GM18499 (cell line): ENCODE results near the gene ANK3.

ENCODE experiments used
- ATAC-seq: cut with Tn5 transposase; IDR thresholded peaks from one replicate; pipeline ENCODE4 v1.9.1; 2021; ENCODE audit warnings: moderate number of reproducible peaks; ENCODE audit not compliant: insufficient read depth, unreplicated experiment

The ANK3 gene

DNA sequence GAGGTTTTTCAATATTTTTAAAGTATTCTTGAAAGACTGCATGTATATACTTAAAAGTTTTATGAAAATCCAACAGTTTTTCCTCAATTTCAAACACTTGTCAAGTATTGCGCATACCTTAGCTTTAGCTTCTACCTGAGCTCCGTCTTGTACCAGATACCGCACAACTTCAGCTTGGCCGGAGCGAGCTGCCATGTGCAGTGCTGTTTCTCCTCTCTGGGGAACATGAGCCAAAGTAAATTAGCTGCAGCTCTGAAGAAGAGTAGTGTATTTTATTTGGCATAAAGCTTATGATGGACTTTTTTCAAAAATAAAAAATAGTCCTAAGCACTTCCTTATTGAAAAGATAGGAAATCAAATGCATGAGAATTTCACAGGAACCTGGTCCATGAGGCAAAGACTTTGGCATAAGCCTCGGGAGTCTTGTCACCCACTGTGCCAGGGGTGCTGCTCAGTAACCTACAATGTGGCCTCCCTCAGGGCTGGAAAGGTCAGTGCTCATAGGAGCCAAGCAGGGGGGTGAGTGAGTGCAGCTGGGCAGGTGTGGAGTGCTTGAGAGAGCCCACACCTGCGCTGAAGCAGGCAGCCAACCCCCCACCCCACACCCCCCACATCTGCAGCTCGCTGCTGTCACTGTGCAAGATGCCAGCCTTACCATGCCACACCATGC is 189.5 kb downstream of the ANK3 start:
- ATAC-seq: no peak

DNA sequence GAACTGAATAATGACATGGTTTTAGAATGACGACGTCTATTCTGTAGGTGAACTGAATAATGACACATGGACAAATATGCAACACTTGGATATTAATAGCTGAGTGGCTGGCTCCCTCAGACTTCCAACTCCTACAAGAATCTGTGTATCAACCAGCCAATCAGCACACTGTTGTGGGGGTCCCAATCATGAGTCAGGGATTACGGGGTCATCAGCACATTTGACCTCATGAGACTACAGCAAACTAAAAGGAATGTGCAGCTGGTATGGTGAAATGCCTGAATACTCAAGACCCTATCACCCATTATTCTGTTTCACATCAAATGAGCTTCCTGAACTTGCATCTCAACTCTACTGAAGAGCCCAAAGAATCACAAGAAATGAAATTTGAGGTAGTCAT is 192.5 kb downstream of the ANK3 start:
- no peak for ATAC-seq

DNA sequence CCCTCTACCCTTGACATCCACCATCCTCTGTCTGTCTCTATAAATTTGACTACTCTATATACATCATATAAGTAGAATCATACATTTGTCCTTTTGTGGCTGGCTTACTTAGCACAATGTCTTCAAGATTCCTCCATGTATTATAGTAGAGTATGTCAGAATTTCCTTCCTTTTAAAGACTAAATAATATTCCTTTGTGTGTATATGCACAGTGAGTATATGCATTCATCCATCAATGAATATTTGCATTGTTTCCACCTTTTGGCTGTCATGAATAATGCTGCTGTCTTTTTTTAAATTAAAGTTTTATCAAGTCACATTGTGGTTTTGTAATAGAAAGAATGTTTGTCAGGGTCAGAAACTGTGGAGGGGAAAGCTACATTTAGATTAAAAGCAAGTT is 195.3 kb downstream of the ANK3 start:
- ATAC-seq: no peak

DNA sequence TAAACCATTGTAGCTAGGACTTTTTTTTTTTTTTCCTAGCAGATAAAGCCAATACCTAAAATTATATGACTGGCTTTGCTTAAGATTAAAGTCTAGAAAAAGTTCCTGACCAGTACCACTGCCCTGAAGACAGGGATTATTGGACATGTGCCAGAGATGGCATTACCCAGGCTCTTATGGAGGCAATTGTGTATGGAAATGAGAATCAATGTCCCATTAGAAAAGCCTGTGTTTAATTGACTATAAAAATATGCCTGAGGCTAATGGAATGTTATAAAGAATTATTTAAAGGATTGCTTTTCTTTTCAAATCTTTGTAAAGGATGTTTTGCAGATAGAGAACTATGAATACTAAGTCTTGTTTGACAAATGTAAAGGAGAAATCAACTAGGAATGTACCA is 196.7 kb downstream of the ANK3 start:
- ATAC-seq: no peak

DNA sequence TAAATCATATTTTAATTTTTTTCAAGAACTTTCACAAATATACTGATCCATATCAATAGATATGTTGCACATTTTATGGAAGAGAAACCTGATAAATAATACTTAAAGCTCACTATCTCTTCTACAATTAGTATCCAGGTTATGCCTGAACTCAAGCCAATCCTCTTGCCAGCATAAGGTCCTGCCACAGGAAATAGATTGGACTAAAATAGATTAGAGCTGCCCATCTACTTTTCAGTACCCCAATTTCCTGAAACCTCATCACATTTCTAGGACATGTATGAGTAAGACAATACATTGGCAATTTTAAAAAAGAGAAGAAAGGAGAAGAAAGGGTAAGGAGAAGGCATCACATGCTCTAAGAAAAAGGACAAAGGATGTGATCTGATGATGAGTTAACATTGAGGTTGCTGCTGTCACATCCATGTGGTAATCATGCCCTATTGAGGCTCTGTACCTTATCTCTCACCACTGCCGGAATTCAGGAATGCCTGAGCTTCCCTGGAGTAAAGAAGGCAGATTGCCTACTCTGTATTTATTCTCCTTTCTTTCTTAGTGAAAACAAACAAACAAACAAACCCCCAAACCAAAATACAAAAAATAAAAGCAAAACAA is 199.7 kb downstream of the ANK3 start:
- no peak for ATAC-seq

DNA sequence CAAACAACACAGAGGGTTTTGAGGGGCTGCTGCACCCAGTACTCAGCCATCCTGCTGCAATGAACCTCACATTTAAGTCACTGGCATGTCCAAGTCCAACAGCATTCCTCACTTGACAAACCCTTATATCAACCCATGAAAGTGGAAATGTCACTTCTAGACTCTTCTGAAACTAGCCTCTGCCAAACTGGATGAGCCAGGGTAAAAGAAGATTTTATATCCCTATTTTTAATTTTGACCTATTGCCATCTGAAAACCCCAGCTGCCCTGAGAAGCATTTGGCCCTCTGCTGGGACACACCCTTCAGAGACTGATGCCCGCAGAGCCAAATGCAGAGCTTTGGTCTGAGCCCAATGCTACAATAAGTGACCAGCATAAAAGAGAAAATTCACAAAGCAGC is 201.1 kb downstream of the ANK3 start:
- ATAC-seq: no peak

DNA sequence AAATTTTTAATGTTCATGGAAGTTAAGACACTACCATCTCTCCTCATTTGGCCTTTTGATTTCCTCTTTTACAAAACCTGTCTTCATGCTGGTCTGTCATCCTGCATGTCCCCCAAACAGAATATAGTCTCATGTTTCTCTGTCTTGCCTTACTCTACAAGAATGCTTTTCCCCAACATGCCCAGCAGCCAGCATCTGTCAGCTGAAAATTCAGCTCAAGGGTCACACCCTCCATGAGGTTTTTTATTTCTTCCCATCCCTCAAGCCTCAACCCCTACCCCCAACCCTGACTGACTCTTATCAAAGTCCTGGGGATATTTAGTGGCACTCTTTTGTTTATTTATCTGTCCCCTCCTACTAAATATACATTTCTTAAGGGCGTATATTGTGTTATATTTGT is 202.0 kb downstream of the ANK3 start:
- no peak for ATAC-seq

DNA sequence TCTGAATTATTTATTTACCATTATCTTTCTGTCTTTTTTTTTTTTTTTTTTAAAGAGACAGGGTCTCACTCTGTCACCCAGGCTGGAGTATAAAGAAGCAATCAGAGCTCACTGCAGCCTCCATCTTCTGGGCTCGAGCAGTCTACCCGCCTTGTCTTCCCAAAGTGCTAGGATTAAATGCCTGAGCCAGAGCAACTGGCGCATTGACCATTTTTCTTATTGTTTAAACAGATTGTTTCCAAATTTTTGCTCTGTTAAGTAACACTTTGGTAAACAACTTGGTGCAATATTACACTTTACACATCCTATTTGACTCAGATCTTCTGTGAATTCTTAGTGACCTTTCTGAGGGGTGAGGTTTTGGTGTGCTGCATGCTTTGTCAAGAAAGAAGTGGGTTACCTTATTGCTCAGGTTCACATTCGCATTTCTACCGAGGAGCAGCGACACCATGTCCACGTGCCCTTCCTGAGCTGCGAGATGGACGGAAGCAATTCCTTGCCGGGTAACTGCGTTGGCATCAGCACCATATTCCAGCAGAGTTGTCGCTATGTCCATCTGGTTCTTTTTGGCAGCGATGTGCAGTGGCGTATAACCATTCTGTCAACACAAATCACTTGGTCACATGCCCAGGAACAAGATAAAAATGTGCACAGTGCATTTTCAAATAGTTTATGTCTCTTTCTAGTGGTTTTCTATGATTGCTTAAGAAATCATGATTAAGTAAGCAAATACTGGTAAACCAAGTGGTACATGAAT is 203.2 kb downstream of the ANK3 start:
- no peak for ATAC-seq

DNA sequence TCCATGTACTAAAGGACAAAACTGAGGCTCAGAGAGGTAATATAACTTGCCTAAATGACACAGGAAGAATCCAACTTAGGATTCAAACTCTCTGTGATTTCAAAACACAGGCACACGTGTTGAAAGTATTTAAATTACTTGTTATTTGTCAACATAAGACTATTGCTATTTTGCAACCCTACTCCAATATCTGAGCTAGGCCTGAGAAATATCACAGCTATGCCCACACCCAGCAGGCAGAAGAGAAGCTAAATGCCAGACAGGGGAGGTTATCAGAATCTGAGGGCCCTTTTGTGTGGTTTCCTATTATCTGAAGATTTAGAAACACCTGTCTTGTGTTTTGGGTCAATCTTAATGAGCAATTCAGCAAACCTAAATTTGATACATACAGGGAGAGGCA is 204.3 kb downstream of the ANK3 start:
- ATAC-seq: no peak

DNA sequence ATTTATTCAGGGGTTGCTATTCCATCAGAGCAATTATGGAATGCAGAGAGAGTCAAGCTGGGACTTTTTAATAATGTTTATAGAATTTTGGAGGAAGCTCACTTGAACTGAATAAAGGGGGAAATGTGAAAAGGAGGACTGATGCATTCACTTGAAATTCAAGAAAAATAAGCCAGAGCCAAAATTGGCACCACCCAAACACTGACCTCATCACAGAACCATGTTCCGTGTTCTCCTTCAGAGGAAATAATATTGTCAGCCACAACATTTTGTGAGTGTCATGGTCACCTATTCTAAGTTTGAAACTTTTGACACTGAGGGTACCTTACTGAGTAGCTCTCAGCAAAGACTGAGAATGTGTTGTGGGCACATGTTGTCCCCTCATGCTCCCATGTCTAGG is 207.0 kb downstream of the ANK3 start:
- ATAC-seq: no peak

DNA sequence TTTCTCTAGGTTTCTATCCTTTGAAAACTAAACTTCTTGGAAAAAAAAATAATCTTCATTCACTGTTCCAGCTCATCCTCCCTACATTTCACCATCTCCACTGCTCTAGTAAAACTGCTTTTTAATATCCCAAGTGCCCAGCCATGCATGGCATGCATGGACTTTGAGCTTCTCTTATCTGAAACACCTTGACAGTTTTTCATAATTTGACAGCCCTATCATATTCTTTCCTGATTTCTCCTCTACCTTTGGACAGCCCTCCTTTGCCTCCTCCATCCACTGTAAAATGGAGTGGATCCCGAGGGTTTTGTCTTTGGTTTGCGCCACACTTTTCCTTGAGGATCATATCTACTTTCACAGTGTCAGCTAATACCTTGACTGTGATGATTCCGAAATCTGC is 212.8 kb downstream of the ANK3 start:
- ATAC-seq: no peak

DNA sequence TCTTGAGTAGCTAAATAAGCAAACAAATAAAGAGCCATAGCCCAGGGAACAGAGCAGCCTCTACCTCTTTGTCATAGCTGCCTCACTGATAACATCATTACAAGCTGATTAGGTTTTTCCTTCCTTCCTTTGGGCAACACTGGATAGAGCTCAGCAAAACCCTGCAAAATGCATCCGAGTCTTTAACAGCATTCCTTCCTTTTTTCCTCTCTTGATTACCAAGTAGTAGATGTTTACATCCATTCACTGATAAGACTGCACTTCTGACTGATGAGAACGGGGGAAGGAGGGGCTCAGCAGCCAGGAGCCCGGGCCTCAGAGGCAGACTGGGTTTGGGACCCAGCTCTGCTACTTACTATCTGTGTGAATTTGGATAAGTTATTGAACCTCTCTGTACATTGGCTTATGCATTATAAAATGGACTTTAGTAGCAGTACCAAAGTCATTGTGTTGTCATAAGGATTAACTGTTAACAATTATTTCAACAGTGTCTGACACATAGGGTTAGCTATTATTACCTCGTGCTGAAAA is 214.2 kb downstream of the ANK3 start:
- no peak for ATAC-seq

DNA sequence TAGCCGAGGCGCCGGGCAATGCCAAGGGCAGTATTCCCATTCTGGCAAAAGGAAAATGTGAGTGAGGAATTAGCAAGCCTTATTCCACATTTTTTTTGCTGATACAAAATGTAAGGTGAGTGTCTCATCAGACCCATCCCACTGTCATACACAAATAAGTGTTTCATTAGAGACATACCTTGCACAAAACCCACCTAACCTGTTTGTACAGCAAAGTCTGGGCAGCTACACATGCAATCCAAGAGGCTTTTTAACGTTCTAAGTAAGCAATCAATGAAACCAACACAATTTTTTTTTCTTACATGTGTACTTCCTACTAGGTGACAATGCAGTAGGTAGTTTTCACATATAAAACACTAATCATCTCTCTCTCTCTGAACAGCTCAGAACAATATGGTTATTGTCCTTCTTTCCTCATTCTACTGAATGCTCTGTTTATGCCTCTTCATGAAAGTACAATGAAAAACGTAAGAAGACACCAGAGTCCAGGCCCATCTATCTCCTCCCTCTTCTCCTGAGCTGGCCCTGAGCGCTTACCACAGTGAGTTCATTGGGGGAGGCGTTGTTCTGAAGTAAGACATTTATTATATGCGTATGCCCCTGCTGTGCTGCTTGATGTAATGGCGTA is 217.2 kb downstream of the ANK3 start:
- ATAC-seq: no peak

DNA sequence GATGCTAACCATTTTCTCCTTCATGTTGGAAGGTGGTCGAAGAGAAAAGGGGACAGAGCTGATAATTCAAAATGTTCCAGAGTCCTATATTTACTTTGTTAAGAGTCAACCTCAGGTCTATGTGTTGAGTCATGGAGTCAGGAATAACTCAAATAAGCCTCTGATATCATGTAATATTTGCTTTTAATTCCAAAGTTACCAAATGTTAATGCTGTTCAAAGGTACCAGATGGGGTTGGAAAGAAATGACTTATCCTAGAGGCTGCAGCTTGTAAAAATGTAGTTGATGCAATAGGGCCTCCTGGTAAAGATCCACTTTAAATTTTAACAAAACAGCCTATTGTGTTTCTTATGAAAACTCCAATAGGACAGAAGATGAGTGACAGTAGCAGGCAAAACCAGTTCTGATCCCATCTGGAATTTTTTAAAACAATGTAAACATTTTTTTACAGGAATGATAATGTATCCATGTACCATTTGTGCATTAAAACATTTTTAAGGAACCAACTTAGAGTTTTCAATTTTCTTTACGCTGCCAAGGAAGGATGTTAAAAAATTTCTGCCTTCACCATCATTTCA is 218.2 kb downstream of the ANK3 start:
- ATAC-seq: no peak

DNA sequence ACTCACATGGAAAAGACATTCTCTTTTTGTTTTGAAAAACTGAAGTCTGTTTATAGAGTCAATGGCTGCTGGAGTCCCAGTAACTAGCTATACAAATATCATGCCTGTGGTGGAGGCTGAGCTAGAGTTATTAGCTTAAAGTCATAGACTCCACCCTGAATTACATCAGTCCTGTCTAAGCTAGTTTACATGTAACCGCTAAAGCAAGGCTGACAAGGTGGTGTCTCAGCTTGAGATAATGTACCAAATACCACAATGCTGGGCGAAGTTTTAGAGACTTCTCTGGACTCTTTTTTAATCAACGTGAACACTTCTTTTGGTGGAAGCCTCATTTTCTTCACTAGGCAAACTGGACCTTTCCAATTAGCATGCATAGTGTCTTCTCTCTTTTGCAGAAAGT is 219.4 kb downstream of the ANK3 start:
- ATAC-seq: no peak

DNA sequence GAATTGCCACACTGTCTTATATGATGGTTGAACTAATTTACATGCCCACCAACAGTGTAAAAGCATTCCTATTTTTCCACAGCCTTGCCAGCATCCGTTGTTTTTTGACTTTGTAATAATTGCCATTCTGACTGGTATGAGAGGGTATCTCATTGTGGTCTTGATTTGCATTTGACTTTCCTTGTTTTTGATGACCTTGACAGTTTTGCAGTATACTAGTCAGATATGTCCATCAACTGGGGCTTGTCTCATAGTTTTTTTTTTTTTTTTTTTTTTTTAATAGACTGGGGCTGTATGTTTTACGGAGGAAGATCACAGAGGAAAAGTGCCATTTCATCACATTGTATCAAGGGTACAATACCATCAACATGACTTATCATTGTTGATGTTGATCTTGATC is 220.6 kb downstream of the ANK3 start:
- ATAC-seq: no peak

DNA sequence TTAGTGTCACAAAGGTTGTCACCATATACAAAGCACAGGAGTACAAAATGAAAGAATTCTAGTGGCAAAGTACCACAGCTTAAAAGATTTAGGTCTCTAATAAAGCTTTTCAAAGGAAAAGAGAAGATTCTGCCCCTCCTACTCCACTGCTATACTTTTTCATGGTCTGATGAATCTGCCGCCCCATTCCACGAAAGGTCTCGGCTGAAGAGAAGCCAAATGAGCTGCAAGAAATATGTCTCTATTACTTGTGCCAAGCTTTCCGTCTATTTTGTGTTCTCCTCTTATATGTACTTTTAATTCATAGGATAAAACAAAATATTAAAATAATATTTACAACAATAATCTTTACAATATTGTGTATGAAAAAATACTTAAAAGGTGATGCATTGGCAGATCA is 222.6 kb downstream of the ANK3 start:
- ATAC-seq: no peak

DNA sequence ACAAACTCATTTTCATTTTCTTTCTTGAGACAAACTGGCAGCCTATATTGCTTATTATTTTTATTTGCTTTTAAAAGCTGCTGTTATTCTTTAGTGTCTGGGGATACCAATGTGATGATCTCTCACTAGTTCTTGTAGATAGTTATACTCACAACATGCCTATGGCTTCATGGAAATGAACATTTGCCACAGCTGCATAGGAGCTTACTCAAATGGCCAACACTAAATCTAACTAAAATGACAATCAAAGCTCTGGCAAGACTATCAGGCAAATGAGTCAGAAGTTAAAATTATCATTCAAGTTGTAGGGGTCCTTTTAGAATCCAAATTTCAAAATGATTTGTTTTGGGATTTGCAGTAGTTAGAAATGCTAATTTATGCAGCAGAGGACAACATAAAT is 225.9 kb downstream of the ANK3 start:
- ATAC-seq: no peak

DNA sequence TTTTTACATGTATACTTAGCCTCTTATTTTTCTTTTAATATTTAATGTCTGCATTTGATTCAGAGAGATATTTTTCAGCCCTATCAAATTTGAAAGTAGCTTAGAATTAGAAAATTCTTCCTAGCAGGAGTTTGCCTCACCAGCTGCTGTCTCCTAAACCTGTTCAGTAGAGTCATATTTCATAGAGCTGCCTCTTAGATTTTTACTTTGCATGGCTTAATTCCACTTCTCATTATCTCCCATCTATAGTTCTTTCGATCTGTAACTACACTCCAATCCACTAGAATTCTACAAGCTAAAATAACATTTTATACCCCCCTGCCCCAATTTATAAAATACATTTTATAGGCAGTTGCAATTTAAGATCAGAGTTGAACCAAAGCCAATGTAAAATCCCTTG is 227.0 kb downstream of the ANK3 start:
- no peak for ATAC-seq

DNA sequence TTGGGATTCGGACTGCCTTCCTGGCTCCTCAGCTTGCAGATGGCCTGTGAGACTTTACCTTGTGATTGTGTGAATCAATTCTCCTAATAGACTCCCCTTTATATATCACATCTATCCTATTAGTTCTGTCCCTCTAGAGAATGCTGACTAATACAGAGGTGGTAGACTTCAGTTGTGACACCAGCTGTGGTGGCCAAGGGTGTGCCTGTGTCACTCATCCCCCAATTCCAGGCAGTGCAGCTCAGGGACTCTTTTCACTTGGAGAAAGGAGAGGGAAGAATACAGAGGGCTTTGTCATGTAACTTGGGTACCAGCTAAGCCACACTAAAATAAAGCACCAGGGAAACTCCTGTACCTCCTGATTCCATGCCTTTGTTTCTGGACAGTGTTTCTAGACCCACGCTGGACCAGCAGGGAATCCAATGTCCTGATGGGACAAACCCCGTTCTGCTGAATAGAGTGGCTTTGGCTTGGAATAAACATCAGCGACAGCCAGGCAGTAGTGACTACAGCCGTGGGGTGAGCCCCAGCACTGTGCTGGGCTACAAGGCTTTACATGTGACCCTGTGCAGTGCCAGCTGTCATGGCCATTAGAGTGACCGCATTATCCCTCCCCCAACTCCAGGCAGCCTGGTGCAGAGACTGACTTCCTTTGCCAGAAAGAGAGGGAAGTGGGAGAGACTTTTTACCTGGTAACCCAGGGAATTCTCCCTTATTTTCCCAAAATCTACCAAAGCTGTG is 233.6 kb downstream of the ANK3 start:
- ATAC-seq: no peak
